Measurements from ENCODE around the gene DMD. TPM values are rescaled to one million over a fixed set of nuclear protein-coding genes. Genes with fewer than 3 reads are reported as not detected.

The DMD gene
- total and polyA plus RNA-seq, 2 of the 8 experiments (the other 6 are each of a cell fraction or from before 2014, with no cell fraction given) = 4.8 to 7.4 TPM

DNA sequence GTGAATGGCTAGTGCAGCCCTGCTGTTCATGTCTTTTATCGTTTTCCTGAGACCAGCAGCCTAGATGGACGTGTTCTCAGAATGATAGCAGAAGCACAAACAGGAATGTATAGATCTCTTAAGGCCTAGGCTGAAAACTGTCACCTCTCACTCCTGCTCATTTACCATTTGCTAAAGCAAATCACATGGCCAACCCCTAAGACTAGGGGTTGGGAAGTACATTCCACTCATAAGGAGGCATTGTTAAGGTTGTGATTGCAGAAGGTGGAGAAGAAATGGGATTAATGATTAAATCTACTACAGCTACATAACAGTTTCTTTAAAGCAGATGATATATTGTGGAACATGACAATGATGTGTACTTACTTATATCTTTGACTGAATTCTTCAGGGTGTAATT, 1602.7 kb downstream of the DMD start:
- no peak overlapping the region for H3K14ac ChIP-seq (ENCODE audit: insufficient read length)
- no peak for TF ChIP-seq JUN (IDR thresholded peaks at IDR 0.05; ENCODE audit: low read depth, low read length)
- no peak for TF ChIP-seq RFX5 (IDR thresholded peaks at IDR 0.05; ENCODE audit: borderline replicate concordance, low read depth, low read length)
- no peak for TF ChIP-seq CHD1 (IDR thresholded peaks at IDR 0.05; ENCODE audit: low read depth, low read length)
- TF ChIP-seq, protein P1, sequence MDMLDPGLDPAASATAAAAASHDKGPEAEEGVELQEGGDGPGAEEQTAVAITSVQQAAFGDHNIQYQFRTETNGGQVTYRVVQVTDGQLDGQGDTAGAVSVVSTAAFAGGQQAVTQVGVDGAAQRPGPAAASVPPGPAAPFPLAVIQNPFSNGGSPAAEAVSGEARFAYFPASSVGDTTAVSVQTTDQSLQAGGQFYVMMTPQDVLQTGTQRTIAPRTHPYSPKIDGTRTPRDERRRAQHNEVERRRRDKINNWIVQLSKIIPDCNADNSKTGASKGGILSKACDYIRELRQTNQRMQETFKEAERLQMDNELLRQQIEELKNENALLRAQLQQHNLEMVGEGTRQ (IDR thresholded peaks at IDR 0.05; ENCODE audit: low read length) = no peak
- no peak for TF ChIP-seq YY1 (IDR thresholded peaks at IDR 0.05; ENCODE audit: low read depth, low read length)
- TF ChIP-seq, protein P2, sequence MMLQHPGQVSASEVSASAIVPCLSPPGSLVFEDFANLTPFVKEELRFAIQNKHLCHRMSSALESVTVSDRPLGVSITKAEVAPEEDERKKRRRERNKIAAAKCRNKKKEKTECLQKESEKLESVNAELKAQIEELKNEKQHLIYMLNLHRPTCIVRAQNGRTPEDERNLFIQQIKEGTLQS (IDR thresholded peaks at IDR 0.05; ENCODE audit: insufficient read depth, low read depth, low read length) = no peak
- TF ChIP-seq CTCF (IDR thresholded peaks at IDR 0.05; ENCODE audit: control extremely low read depth in 1 of 3, insufficient read depth in 1 of 3, low read depth in 1 of 3, low read length in 3 of 3) = no peak
- TF ChIP-seq TAF1 (IDR thresholded peaks at IDR 0.05; ENCODE audit: low read depth, low read length) = no peak
- no peak overlapping the region for H2AK5ac ChIP-seq (ENCODE audit: low read depth, low read length)
- H3K18ac ChIP-seq (ENCODE audit: extremely low read depth, low read length) = no peak overlapping the region
- POLR2A ChIA-PET (ENCODE audit: partially characterized antibody) = no interaction called here
- no peaks in the 10 kb centered on the region for H3K79me1 ChIP-seq (ENCODE audit: low read depth, low read length)
- H2BK5ac ChIP-seq (ENCODE audit: low read depth, low read length) = no peak overlapping the region
- H2BK15ac ChIP-seq (ENCODE audit: low read length) = no peak overlapping the region
- no peak overlapping the region for H2BK120ac ChIP-seq (replicated peaks; ENCODE audit: low read depth, low read length)
- no peak overlapping the region for H4K91ac ChIP-seq (replicated peaks; ENCODE audit: insufficient read length, low read length)
- no peak overlapping the region for H3K23ac ChIP-seq (ENCODE audit: insufficient read length)
- H3K4me1 ChIP-seq (replicated peaks in 1 of 4; ENCODE audit: control insufficient read depth in 3 of 4, insufficient read depth in 4 of 4, low read length in 3 of 4) = no peaks in the 10 kb centered on the region
- H4K20me1 ChIP-seq (replicated peaks in 1 of 2; ENCODE audit: control insufficient read depth in 1 of 2, insufficient read depth in 2 of 2, low read length in 2 of 2) = no peaks in the 10 kb centered on the region
- H3K9ac ChIP-seq (replicated peaks in 1 of 4; ENCODE audit: extremely low read depth in 1 of 4, low read depth in 3 of 4, low read length in 3 of 4) = no peak overlapping the region
- no peak overlapping the region for H2BK12ac ChIP-seq (ENCODE audit: low read depth, low read length)
- FAIRE-seq = no peak
- no peak overlapping the region for H3K4me3 ChIP-seq (ENCODE audit: extremely low read depth in 1 of 4, insufficient read depth in 2 of 4, low read depth in 3 of 4, low read length in 4 of 4)
- CTCF ChIA-PET (ENCODE audit: partially characterized antibody) = interaction anchor here (1.1 kb wide), 1 partner anchor 571 kb away, joined by 3 read pairs; no protein-coding TSS in a partner anchor
- no peak overlapping the region for H4K5ac ChIP-seq (ENCODE audit: insufficient read length, low read depth, low read length)
- H3K23me2 ChIP-seq (ENCODE audit: low read depth, low read length) = no peaks in the 10 kb centered on the region
- no peaks in the 10 kb centered on the region for H3K27me3 ChIP-seq (replicated peaks in 1 of 4; ENCODE audit: control insufficient read depth in 3 of 4, extremely low read depth in 1 of 4, insufficient read depth in 3 of 4, low read length in 3 of 4)
- no peak overlapping the region for H3K4me2 ChIP-seq (ENCODE audit: insufficient read depth in 1 of 2, low read depth in 2 of 2, low read length in 2 of 2)
- H4K8ac ChIP-seq (ENCODE audit: extremely low read depth, insufficient read depth, low read length) = no peak overlapping the region
- no peak overlapping the region for H3K27ac ChIP-seq (ENCODE audit: low read depth, low read length)
- H3K9me3 ChIP-seq (ENCODE audit: insufficient read depth in 2 of 2, low read depth in 1 of 2, low read length in 1 of 2) = no peaks in the 10 kb centered on the region
- H3K36me3 ChIP-seq (ENCODE audit: control insufficient read depth in 2 of 4, insufficient read depth in 4 of 4, low read length in 3 of 4) = no peaks in the 10 kb centered on the region
- WGBS, 2 experiments (ENCODE audit: extremely low coverage in 1 of 2, insufficient coverage in 1 of 2, insufficient read length in 1 of 2, insufficient replicate concordance in 2 of 2, low coverage in 1 of 2, low lambda C conversion rate in 2 of 2, missing lambda C conversion rate in 1 of 2) = 86% methylated on average over 2 of the region's 2 CpGs; no CpG with 5 or more reads in 1 of the 2 experiments
- no peaks in the 10 kb centered on the region for H3K79me2 ChIP-seq (ENCODE audit: control insufficient read depth in 1 of 2, insufficient read depth in 2 of 2, low read length in 2 of 2)
- no peak overlapping the region for H3K56ac ChIP-seq (replicated peaks; ENCODE audit: insufficient read length, low read depth, low read length)
- H2BK20ac ChIP-seq (ENCODE audit: low read length) = no peak overlapping the region
- no peak overlapping the region for H2AFZ ChIP-seq (ENCODE audit: low read length)
- H3K4ac ChIP-seq (replicated peaks; ENCODE audit: insufficient read length, low read depth, low read length) = no peak overlapping the region
- DNase-seq (ENCODE audit: low read depth in 1 of 2, low spot score in 2 of 2) = no peak

Measured in H1 (cell line).